ENCODE data around the gene MORN5.
A peak's percentile ranks its signal among the peaks of the same experiment; 100 is the strongest.

The MORN5 gene

DNA sequence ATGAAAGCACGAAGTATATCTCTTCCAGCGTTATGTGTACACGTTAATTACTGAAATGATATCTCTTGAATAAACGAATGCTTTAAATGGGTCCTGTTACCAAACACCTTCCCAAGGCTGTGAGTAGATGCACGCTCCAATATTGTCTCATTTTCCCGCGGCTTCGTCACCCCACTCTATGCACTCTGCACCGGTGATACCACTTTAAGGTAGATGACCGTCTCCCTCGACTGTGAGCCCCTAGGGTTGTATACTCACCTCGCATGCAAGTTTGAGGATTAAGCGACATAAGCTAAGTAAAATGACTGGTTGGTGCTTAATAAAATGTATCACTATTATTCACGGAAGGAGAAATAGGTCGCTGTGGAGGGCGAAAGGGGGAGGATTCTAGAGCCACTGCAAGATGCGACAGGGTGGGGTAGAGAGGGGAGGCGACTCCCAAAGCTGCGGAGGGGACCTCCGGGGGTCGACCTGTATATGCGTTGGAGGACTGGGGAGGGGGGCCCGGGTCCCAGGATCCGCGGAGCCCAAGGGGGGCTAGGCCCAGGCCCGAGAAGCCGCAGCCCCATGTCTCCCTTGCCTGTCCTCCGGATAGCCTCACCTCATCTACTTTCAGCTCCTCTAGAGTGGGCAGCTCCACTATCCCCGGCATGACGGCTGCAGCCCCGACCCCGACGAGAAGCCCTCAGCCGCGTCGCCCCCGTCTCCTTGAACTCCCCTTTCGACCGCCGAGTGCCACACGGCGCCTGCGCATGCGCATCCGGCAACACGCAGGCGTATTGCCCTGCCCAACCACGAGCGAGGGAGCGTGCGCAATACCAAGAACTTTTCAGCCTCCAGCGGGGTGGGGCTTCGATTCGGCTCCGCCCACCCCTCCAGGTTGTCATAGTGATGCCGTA, at the start of gene MORN5, which contains the start of gene NDUFA8:
TSS of gene MORN5 (plus strand) at position 883 of the 899 bp plus-strand sequence. CDS start 65 bp downstream, outside the sequence.
TSS of gene NDUFA8 (minus strand) at position 754 of the 899 bp plus-strand sequence. CDS start at position 652, 102 bp downstream.
- peak within 1 kb of the TSS; percentile 96 for H3K4me3 ChIP-seq (ENCODE audit: low read depth, low read length)
- peak; percentile 94 for DNase-seq (ENCODE audit: low read depth)
- peak; percentile 86 for TF ChIP-seq POLR2A (IDR thresholded peaks at IDR 0.05; ENCODE audit: extremely low read depth, insufficient read length)
- no peak for TF ChIP-seq MYC (IDR thresholded peaks at IDR 0.05; ENCODE audit: low read depth, low read length)
- TF ChIP-seq, protein P1, sequence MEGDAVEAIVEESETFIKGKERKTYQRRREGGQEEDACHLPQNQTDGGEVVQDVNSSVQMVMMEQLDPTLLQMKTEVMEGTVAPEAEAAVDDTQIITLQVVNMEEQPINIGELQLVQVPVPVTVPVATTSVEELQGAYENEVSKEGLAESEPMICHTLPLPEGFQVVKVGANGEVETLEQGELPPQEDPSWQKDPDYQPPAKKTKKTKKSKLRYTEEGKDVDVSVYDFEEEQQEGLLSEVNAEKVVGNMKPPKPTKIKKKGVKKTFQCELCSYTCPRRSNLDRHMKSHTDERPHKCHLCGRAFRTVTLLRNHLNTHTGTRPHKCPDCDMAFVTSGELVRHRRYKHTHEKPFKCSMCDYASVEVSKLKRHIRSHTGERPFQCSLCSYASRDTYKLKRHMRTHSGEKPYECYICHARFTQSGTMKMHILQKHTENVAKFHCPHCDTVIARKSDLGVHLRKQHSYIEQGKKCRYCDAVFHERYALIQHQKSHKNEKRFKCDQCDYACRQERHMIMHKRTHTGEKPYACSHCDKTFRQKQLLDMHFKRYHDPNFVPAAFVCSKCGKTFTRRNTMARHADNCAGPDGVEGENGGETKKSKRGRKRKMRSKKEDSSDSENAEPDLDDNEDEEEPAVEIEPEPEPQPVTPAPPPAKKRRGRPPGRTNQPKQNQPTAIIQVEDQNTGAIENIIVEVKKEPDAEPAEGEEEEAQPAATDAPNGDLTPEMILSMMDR (IDR thresholded peaks at IDR 0.05; ENCODE audit: low read depth, low read length), result no peak
- TF ChIP-seq, protein P2, sequence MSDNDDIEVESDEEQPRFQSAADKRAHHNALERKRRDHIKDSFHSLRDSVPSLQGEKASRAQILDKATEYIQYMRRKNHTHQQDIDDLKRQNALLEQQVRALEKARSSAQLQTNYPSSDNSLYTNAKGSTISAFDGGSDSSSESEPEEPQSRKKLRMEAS (IDR thresholded peaks at IDR 0.05; ENCODE audit: low read depth, low read length), result 0 out of 2 replicates have a peak, but pooled peaks have one; percentile 12

DNA sequence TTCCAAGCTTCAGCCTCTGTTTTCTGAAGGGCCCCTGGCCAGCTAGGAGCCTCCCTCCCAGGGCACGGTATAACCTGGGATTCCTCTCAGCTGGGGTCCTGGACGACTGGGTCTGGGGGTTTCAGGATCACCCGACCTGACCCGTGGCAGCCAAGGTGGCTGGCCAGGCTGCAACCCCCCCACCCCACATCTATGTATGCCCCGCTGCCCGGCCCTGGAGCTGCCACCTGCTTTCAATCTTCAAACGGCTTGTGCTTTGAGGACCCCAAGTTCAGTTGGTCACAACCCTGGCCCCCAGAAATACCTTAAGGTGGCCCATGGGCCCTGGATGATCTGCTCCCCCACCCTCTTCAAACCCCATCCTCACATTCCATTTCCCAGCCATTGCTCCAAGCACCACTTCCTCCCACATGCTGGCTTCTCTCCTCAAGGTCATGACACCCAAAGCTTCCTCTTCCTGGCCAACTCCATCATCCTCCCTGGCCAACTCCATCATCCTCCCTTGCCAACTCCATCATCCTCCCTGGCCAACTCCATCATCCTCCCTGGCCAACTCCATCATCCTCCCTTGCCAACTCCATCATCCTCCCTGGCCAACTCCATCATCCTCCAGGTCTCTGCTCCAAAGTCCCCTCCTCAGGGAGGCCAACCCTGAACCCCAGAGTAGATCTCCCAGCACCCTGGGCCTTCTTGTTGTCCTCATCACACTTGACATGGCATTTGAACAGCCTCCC, 49.4 kb upstream of the MORN5 start:
- no peak for DNase-seq (ENCODE audit: low read depth)
- H3K4me3 ChIP-seq (ENCODE audit: low read depth, low read length), result no peak overlapping the region
- TF ChIP-seq, protein P2 (IDR thresholded peaks at IDR 0.05; ENCODE audit: low read depth, low read length), result no peak
- TF ChIP-seq POLR2A (IDR thresholded peaks at IDR 0.05; ENCODE audit: extremely low read depth, insufficient read length), result no peak
- TF ChIP-seq MYC (IDR thresholded peaks at IDR 0.05; ENCODE audit: low read depth, low read length), result no peak
- TF ChIP-seq, protein P1 (IDR thresholded peaks at IDR 0.05; ENCODE audit: low read depth, low read length), result no peak

GRCh38 chr9:122111413-122112085, 48.2 kb upstream of the MORN5 start:
- no peak for TF ChIP-seq POLR2A (IDR thresholded peaks at IDR 0.05; ENCODE audit: extremely low read depth, insufficient read length)
- TF ChIP-seq, protein P2 (IDR thresholded peaks at IDR 0.05; ENCODE audit: low read depth, low read length), result no peak
- no peak for TF ChIP-seq MYC (IDR thresholded peaks at IDR 0.05; ENCODE audit: low read depth, low read length)
- TF ChIP-seq, protein P1 (IDR thresholded peaks at IDR 0.05; ENCODE audit: low read depth, low read length), result no peak
- H3K4me3 ChIP-seq (ENCODE audit: low read depth, low read length), result no peak overlapping the region
- DNase-seq (ENCODE audit: low read depth), result no peak

DNA sequence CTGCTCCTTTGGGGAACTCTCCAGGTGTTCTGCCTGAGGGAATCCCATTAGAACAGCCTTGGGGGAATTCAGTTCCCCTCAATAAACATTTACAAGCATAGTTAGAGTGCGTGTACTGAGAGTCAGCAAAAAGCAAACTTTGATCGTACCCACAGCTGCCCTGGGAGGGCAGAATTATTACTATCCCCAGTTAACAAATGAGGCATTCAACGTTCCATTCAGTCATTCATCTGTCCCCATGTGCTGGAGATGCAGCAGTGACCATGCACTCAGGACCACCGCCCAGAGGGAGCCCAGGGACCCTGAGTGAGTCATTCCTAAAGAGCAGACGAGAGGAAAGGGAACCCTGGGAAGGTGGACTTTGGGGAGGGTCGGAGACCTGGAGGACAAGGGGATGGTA, 47.5 kb upstream of the MORN5 start:
- H3K4me3 ChIP-seq (ENCODE audit: low read depth, low read length), result no peak overlapping the region
- TF ChIP-seq, protein P1 (IDR thresholded peaks at IDR 0.05; ENCODE audit: low read depth, low read length), result no peak
- TF ChIP-seq, protein P2 (IDR thresholded peaks at IDR 0.05; ENCODE audit: low read depth, low read length), result no peak
- TF ChIP-seq MYC (IDR thresholded peaks at IDR 0.05; ENCODE audit: low read depth, low read length) (no peak), POLR2A (IDR thresholded peaks at IDR 0.05; ENCODE audit: extremely low read depth, insufficient read length) (no peak)
- no peak for DNase-seq (ENCODE audit: low read depth)

DNA sequence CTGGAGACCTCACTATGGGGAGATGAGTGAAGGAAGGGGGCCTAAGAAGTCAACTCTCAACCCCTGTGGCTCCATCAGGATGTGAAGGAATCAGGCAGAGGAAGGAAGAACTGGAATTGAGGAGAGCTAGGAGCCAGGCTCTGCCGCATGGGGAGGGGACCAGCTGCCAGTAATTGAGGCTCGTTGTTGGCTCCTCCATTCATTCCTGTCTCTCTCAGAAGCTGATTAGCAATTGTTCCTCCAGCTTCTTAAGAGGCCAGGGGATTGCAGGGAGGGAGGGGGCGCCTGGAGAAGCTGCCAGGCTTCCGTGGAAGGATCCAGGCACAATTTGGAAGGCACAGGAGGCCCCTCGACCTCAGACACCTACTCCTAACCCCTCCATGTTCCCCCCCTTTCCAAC, 46.1 kb upstream of the MORN5 start:
- no peak for DNase-seq (ENCODE audit: low read depth)
- H3K4me3 ChIP-seq (ENCODE audit: low read depth, low read length), result no peak overlapping the region
- TF ChIP-seq, protein P2 (IDR thresholded peaks at IDR 0.05; ENCODE audit: low read depth, low read length), result no peak
- TF ChIP-seq MYC (IDR thresholded peaks at IDR 0.05; ENCODE audit: low read depth, low read length) (no peak), POLR2A (IDR thresholded peaks at IDR 0.05; ENCODE audit: extremely low read depth, insufficient read length) (no peak)
- TF ChIP-seq, protein P1 (IDR thresholded peaks at IDR 0.05; ENCODE audit: low read depth, low read length), result no peak
